Liver (tissue), 9 donors: ENCODE results near the gene NBEAL2. TPM values are rescaled to one million over a fixed set of nuclear protein-coding genes. Genes with fewer than 3 reads are reported as not detected.

ENCODE experiments used
- DNase-seq: peaks from one replicate; pipeline ENCODE4 v3.0.0-alpha.2; 2017; ENCODE audit warnings: low spot score
- H3K27ac ChIP-seq, 2 donors: one replicate each; pipeline ENCODE4 v1.7.0; 2013; ENCODE audit warnings: inconsistent platforms in 2 of 2, low read length in 2 of 2, control low read depth in 1 of 2, low read depth in 1 of 2, mild to moderate bottlenecking in 1 of 2
- H3K27me3 ChIP-seq, 4 donors: one replicate each; pipeline versions ENCODE4 v1.6.1 to v1.7.0; 2013; ENCODE audit warnings: low read length in 3 of 4, inconsistent platforms in 1 of 4, mild to moderate bottlenecking in 1 of 4, moderate library complexity in 1 of 4; ENCODE audit not compliant: control insufficient read depth in 4 of 4, insufficient read depth in 4 of 4
- H3K36me3 ChIP-seq, 4 donors: one replicate each; pipeline versions ENCODE4 v1.6.1 to v1.7.0; 2013; ENCODE audit warnings: low read length in 3 of 4, mild to moderate bottlenecking in 3 of 4, low read depth in 1 of 4, moderate library complexity in 1 of 4; ENCODE audit not compliant: control insufficient read depth in 4 of 4, insufficient read depth in 3 of 4
- H3K4me1 ChIP-seq, 4 donors: one replicate each; pipeline versions ENCODE4 v1.6.1 to v1.7.0; 2013; ENCODE audit warnings: low read length in 3 of 4, mild to moderate bottlenecking in 3 of 4, moderate library complexity in 1 of 4; ENCODE audit not compliant: control insufficient read depth in 4 of 4, insufficient read depth in 4 of 4
- H3K4me3 ChIP-seq, 3 donors: one replicate each; pipeline versions ENCODE4 v1.6.1 to v1.7.0; 2013; ENCODE audit warnings: low read length in 3 of 3, control low read depth in 1 of 3, low read depth in 1 of 3, mild to moderate bottlenecking in 1 of 3
- H3K9ac ChIP-seq, 2 donors: one replicate each; pipeline ENCODE4 v1.7.0; 2013; ENCODE audit warnings: low read length in 2 of 2, mild to moderate bottlenecking in 2 of 2, moderate library complexity in 2 of 2, control low read depth in 1 of 2, low read depth in 1 of 2
- H3K9me3 ChIP-seq, 4 donors: one replicate each; pipeline versions ENCODE4 v1.6.1 to v1.7.0; 2013; ENCODE audit warnings: low read length in 3 of 4; ENCODE audit not compliant: control insufficient read depth in 4 of 4
- ATF3 ChIP-seq: IDR thresholded peaks from 2 replicates; pipeline ENCODE4 v1.6.1; 2016; ENCODE audit warnings: antibody characterized with exemption
- CTCF ChIP-seq: fragments of 150-350 bp; IDR thresholded peaks from 2 replicates; pipeline ENCODE4 v1.5.1; 2017; ENCODE audit warnings: improper control_type of control experiment, low read depth, low read length; ENCODE audit not compliant: missing input control
- EGR1 ChIP-seq, 2 donors: IDR thresholded peaks; 2 replicates each; pipeline ENCODE4 v1.6.1; 2016 to 2018; ENCODE audit warnings: antibody characterized with exemption in 2 of 2, low read depth in 2 of 2
- FOXA1 ChIP-seq: IDR thresholded peaks from 2 replicates; pipeline ENCODE4 v1.6.1; 2016; ENCODE audit warnings: antibody characterized with exemption
- FOXA2 ChIP-seq: IDR thresholded peaks from 2 replicates; pipeline ENCODE4 v1.6.1; 2016; ENCODE audit warnings: antibody characterized with exemption
- GABPA ChIP-seq, 2 donors: IDR thresholded peaks in 1 of 2; conservative IDR thresholded peaks in 1 of 2; 2 replicates each; pipeline ENCODE4 v1.6.1; 2016; ENCODE audit warnings: antibody characterized with exemption in 2 of 2, mild to moderate bottlenecking in 1 of 2, moderate library complexity in 1 of 2
- HNF4A ChIP-seq, 2 donors: conservative IDR thresholded peaks; 2 replicates each; pipeline ENCODE4 v1.6.1; 2016; ENCODE audit warnings: antibody characterized with exemption in 2 of 2, mild to moderate bottlenecking in 2 of 2
- HNF4G ChIP-seq: IDR thresholded peaks from 2 replicates; pipeline ENCODE4 v1.6.1; 2016; ENCODE audit warnings: antibody characterized with exemption
- JUND ChIP-seq, 2 donors: IDR thresholded peaks; 2 replicates each; pipeline ENCODE4 v1.6.1; 2016; ENCODE audit warnings: antibody characterized with exemption in 2 of 2
- MAX ChIP-seq: IDR thresholded peaks from 2 replicates; pipeline ENCODE4 v1.6.1; 2016; ENCODE audit warnings: antibody characterized with exemption
- NR2F2 ChIP-seq: IDR thresholded peaks from 2 replicates; pipeline ENCODE4 v1.6.1; 2016; ENCODE audit warnings: antibody characterized with exemption
- RAD21 ChIP-seq, 2 donors: IDR thresholded peaks; 2 replicates each; pipeline ENCODE4 v1.6.1; 2016; ENCODE audit warnings: antibody characterized with exemption in 2 of 2, mild to moderate bottlenecking in 2 of 2
- REST ChIP-seq: IDR thresholded peaks from 2 replicates; pipeline ENCODE4 v1.6.1; 2016; ENCODE audit warnings: antibody characterized with exemption, mild to moderate bottlenecking
- RXRA ChIP-seq, 2 donors: IDR thresholded peaks; 2 replicates each; pipeline ENCODE4 v1.6.1; 2017 to 2018; ENCODE audit warnings: antibody characterized with exemption in 2 of 2, mild to moderate bottlenecking in 1 of 2
- SP1 ChIP-seq: IDR thresholded peaks from 2 replicates; pipeline ENCODE4 v1.6.1; 2018; ENCODE audit warnings: antibody characterized with exemption, mild to moderate bottlenecking
- TAF1 ChIP-seq: conservative IDR thresholded peaks from 2 replicates; pipeline ENCODE4 v1.6.1; 2016; ENCODE audit warnings: antibody characterized with exemption, mild to moderate bottlenecking
- YY1 ChIP-seq: IDR thresholded peaks from 2 replicates; pipeline ENCODE4 v1.6.1; 2016; ENCODE audit warnings: antibody characterized with exemption, mild to moderate bottlenecking
- WGBS: extraction: QIAGEN DNeasy Blood & Tissue Kit; methylation state at CpG from one replicate; pipeline ENCODE4 v1.1.7; 2013; 5-methylcytosine and 5-hydroxymethylcytosine counted together
- polyA plus RNA-seq, 2 donors: library from polyadenylated mRNA; stranded (reverse) in 1 of 2; unstranded in 1 of 2; fragments of 200-250 nt in 1 of 2; fragments of >200 nt in 1 of 2; fragmentation: Nextera tagmentation in 1 of 2; extraction: Ambion mirVana in 1 of 2; gene quantifications; one replicate each; pipeline versions ENCODE4 v1.2.1 to v1.2.3, GENCODE V29; 2013 to 2015
- total RNA-seq, 2 donors: library from RNA; depleted of rRNA; stranded (reverse); fragments of >200 nt; gene quantifications; one replicate each; pipeline ENCODE4 v1.2.3, GENCODE V29; 2014
- TF ChIP-seq, protein P1 (sequence below): IDR thresholded peaks from 2 replicates; pipeline ENCODE4 v1.6.1; 2016; ENCODE audit warnings: antibody characterized with exemption
- donor health status: healthy.
- donor health status: healthy.
- donor health status: healthy.
- donor health status: healthy.
- donor health status: healthy.

Gene NBEAL2
- total and polyA plus RNA-seq, 4 donors: 2.0 to 20.7 (median 7.6) TPM

DNA sequence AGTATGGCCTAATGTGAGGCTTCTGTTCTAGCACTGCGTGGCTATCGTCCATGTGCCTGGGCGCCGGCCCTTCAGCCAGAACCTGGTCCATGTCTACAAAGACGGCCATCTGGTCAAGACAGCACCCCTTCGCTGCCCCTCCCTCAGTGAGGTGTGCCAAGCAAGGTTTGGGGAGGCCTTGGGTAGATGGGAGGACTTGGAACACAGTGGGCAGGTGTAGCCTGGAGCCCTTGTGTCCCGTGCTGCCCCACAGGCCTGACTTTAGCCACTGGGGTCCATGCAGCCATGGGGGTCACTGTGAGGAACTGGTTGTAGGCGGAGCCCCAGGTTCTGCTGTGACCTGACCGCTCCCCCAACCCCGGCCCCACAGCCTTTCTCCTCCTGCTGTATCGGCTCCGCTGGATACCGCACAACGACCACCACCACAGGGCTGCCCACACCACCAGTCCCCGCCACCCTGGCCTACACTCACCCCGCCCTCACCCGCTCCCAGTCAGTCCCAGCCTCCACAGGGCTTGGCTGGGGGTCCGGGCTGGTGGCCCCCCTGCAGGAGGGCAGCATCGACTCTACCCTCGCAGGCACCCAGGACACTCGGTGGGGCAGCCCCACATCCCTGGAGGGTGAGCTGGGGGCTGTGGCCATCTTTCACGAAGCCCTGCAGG lies 16.6 kb downstream of the NBEAL2 start:
- no peak for DNase-seq
- H3K9ac ChIP-seq: no peak overlapping the region
- TF ChIP-seq FOXA1 (no peak), ATF3 (no peak), REST (no peak), TAF1 (no peak), YY1 (no peak)
- H3K4me3 ChIP-seq: no peak overlapping the region
- peaks cover 0 to 5% (median 1%) of the 10 kb centered on the region in 4 donors for H3K4me1 ChIP-seq
- H3K27ac ChIP-seq: no peak overlapping the region
- H3K27me3 ChIP-seq: no peaks in the 10 kb centered on the region
- no peaks in the 10 kb centered on the region for H3K9me3 ChIP-seq
- peaks cover 0 to 7% (median 1%) of the 10 kb centered on the region in 4 donors for H3K36me3 ChIP-seq
- WGBS: 96% methylated on average over 22 of the region's 22 CpGs

DNA sequence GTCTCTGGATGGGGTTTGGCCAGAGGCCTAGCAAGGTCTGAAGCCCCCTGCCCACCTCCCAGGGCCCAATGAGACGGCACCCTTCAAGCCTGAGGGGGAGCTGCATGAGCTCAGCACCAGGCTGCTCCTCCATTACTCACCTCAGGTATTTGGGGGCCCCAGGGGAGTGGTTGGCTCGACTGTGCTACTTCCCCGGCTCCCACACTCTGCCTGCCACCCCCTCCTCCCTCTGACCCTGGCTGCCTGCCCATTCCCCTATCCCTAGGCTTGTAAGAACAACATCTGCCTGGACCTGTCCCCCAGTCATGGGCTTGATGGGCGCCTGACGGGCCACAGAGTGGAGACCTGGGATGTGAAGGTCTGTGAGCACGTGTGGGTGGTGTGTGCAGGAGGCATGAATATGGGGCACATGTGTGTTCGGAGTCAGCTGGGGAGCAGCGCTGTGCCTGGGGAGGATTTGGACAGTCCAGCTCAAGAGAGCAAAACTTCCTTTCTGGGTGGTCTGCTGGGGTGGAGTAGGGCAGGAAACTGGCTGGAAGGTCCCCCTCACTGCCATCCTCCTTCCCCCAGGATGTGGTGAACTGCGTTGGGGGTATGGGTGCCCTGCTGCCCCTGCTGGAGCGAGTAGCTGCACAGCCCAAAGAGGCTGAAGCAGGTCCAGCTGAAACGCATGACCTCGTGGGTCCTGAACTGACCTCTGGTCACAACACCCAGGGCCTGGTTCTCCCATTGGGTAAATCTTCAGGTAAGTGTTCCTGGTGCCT lies 17.4 kb downstream of the NBEAL2 start:
- TF ChIP-seq HNF4G (no peak), CTCF (no peak), HNF4A (conservative IDR thresholded peaks at IDR 0.05) (no peak), FOXA2 (no peak), GABPA (IDR thresholded peaks at IDR 0.05 in 1 of 2, conservative IDR thresholded peaks at IDR 0.05 in 1 of 2) (no peak), YY1 (no peak), TAF1 (no peak), EGR1 (IDR thresholded peaks at IDR 0.05; ENCODE audit: low read depth in 2 of 2) (no peak), JUND (IDR thresholded peaks at IDR 0.05) (no peak), ATF3 (no peak), MAX (no peak), FOXA1 (no peak), SP1 (no peak), RXRA (IDR thresholded peaks at IDR 0.05) (no peak), RAD21 (IDR thresholded peaks at IDR 0.05) (no peak), NR2F2 (no peak), REST (no peak)
- TF ChIP-seq, protein P1, sequence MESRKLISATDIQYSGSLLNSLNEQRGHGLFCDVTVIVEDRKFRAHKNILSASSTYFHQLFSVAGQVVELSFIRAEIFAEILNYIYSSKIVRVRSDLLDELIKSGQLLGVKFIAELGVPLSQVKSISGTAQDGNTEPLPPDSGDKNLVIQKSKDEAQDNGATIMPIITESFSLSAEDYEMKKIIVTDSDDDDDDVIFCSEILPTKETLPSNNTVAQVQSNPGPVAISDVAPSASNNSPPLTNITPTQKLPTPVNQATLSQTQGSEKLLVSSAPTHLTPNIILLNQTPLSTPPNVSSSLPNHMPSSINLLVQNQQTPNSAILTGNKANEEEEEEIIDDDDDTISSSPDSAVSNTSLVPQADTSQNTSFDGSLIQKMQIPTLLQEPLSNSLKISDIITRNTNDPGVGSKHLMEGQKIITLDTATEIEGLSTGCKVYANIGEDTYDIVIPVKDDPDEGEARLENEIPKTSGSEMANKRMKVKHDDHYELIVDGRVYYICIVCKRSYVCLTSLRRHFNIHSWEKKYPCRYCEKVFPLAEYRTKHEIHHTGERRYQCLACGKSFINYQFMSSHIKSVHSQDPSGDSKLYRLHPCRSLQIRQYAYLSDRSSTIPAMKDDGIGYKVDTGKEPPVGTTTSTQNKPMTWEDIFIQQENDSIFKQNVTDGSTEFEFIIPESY: no peak
- no peak for DNase-seq
- H3K27me3 ChIP-seq: no peaks in the 10 kb centered on the region
- no peaks in the 10 kb centered on the region for H3K9me3 ChIP-seq
- no peak overlapping the region for H3K27ac ChIP-seq
- peaks cover 0 to 5% (median 1%) of the 10 kb centered on the region in 4 donors for H3K4me1 ChIP-seq
- 82% methylated on average over 12 of the region's 12 CpGs for WGBS
- no peak overlapping the region for H3K4me3 ChIP-seq
- H3K9ac ChIP-seq: no peak overlapping the region
- peaks cover 0 to 16% (median 2%) of the 10 kb centered on the region in 4 donors for H3K36me3 ChIP-seq
